H1 (cell line): ENCODE results near the gene MIGA1. TPM values are rescaled to one million over a fixed set of nuclear protein-coding genes. Genes with fewer than 3 reads are reported as not detected.

Experiments used
- polyA plus RNA-seq, 7 experiments: library from polyadenylated mRNA; depleted of rRNA in 3 of 7; stranded (reverse) in 5 of 7; unstranded in 2 of 7; fragments of >200 nt in 5 of 7; fragments of 200-250 nt in 2 of 7; gene quantifications; 1 replicate in 5 of 7; 2 replicates in 1 of 7; 4 replicates in 1 of 7; pipeline versions ENCODE4 v1.2.1 to v1.2.3, GENCODE V29; 2011 to 2013; ENCODE audit warnings: missing spikeins in 2 of 7, mixed read lengths in 2 of 7
- total RNA-seq: library from RNA; stranded (reverse); fragmentation: NEBNext Ultra II Directional; extraction: Animal tissue kit (Norgen Biotek cat#: 25700); gene quantifications from 2 replicates; pipeline ENCODE4 v1.2.1, GENCODE V29; 2021
- TF ChIP-seq, protein P1 (sequence below): fragments of 300-600 bp; sonication (generic); IDR thresholded peaks from 2 replicates; pipeline ENCODE4 v1.7.1; 2012; ENCODE audit warnings: low read length, moderate library complexity, mild to moderate bottlenecking, inconsistent platforms; ENCODE audit not compliant: insufficient replicate concordance

MIGA1 gene
- total and polyA plus RNA-seq, 2 of the 8 experiments (the other 6 are each of a cell fraction or from before 2014, with no cell fraction given): 0.95 to 7.0 TPM

DNA sequence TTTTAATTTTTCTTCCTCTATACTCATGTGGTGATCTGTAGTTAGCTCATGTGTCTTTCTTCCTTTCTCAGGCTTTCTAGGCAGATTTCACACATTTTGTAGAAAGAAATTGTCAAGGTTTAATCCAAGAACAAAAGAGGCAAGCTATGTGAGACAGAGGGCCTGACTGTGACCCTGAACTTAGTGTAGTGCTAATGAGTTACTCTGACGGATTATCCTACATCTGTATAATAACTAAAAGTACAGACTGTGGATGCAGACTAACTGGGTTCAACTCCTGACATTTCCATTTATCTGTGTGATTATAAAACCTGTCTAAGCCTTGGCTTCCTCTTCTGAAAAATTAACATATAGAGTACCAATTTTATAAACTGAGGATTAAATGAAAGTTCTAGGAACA lies 40.7 kb downstream of the MIGA1 start (continued):
- TF ChIP-seq, protein P1, sequence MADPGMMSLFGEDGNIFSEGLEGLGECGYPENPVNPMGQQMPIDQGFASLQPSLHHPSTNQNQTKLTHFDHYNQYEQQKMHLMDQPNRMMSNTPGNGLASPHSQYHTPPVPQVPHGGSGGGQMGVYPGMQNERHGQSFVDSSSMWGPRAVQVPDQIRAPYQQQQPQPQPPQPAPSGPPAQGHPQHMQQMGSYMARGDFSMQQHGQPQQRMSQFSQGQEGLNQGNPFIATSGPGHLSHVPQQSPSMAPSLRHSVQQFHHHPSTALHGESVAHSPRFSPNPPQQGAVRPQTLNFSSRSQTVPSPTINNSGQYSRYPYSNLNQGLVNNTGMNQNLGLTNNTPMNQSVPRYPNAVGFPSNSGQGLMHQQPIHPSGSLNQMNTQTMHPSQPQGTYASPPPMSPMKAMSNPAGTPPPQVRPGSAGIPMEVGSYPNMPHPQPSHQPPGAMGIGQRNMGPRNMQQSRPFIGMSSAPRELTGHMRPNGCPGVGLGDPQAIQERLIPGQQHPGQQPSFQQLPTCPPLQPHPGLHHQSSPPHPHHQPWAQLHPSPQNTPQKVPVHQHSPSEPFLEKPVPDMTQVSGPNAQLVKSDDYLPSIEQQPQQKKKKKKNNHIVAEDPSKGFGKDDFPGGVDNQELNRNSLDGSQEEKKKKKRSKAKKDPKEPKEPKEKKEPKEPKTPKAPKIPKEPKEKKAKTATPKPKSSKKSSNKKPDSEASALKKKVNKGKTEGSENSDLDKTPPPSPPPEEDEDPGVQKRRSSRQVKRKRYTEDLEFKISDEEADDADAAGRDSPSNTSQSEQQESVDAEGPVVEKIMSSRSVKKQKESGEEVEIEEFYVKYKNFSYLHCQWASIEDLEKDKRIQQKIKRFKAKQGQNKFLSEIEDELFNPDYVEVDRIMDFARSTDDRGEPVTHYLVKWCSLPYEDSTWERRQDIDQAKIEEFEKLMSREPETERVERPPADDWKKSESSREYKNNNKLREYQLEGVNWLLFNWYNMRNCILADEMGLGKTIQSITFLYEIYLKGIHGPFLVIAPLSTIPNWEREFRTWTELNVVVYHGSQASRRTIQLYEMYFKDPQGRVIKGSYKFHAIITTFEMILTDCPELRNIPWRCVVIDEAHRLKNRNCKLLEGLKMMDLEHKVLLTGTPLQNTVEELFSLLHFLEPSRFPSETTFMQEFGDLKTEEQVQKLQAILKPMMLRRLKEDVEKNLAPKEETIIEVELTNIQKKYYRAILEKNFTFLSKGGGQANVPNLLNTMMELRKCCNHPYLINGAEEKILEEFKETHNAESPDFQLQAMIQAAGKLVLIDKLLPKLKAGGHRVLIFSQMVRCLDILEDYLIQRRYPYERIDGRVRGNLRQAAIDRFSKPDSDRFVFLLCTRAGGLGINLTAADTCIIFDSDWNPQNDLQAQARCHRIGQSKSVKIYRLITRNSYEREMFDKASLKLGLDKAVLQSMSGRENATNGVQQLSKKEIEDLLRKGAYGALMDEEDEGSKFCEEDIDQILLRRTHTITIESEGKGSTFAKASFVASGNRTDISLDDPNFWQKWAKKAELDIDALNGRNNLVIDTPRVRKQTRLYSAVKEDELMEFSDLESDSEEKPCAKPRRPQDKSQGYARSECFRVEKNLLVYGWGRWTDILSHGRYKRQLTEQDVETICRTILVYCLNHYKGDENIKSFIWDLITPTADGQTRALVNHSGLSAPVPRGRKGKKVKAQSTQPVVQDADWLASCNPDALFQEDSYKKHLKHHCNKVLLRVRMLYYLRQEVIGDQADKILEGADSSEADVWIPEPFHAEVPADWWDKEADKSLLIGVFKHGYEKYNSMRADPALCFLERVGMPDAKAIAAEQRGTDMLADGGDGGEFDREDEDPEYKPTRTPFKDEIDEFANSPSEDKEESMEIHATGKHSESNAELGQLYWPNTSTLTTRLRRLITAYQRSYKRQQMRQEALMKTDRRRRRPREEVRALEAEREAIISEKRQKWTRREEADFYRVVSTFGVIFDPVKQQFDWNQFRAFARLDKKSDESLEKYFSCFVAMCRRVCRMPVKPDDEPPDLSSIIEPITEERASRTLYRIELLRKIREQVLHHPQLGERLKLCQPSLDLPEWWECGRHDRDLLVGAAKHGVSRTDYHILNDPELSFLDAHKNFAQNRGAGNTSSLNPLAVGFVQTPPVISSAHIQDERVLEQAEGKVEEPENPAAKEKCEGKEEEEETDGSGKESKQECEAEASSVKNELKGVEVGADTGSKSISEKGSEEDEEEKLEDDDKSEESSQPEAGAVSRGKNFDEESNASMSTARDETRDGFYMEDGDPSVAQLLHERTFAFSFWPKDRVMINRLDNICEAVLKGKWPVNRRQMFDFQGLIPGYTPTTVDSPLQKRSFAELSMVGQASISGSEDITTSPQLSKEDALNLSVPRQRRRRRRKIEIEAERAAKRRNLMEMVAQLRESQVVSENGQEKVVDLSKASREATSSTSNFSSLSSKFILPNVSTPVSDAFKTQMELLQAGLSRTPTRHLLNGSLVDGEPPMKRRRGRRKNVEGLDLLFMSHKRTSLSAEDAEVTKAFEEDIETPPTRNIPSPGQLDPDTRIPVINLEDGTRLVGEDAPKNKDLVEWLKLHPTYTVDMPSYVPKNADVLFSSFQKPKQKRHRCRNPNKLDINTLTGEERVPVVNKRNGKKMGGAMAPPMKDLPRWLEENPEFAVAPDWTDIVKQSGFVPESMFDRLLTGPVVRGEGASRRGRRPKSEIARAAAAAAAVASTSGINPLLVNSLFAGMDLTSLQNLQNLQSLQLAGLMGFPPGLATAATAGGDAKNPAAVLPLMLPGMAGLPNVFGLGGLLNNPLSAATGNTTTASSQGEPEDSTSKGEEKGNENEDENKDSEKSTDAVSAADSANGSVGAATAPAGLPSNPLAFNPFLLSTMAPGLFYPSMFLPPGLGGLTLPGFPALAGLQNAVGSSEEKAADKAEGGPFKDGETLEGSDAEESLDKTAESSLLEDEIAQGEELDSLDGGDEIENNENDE: no peak
- TF ChIP-seq, all 59 proteins: peak for 0
